Activated CD8-positive, alpha-beta T cell treated with anti-CD3 and anti-CD28 coated beads for 36 hours (primary cell): ENCODE measurements around the gene ATG2B. TPM values are rescaled to one million over a fixed set of nuclear protein-coding genes. Genes with fewer than 3 reads are reported as not detected.
A peak's percentile ranks its signal among the peaks of the same experiment; 100 is the strongest.

Experiments used
- ATAC-seq: fragments of 200-7000 bp; cut with Tn5 transposase; one replicate; pipeline ENCODE4 v1.10.0; 2021; ENCODE audit warnings: mild to moderate bottlenecking, moderate library complexity
- CTCF ChIA-PET: fragments of 350-600 bp; sonication (Branson Sonifier 250); formaldehyde crosslinking; loops from one replicate; lab custom pipeline; 2021; ENCODE audit warnings: antibody characterized with exemption; lab: Charles Lee
- POLR2A ChIA-PET: fragments of 350-600 bp; sonication (Branson Sonifier 250); formaldehyde crosslinking; loops from one replicate; lab custom pipeline; 2021; ENCODE audit warnings: antibody characterized with exemption; lab: Charles Lee
- DNase-seq: peaks from one replicate; pipeline ENCODE4 v3.0.0-alpha.2; 2020
- H3K27ac Mint-ChIP-seq: one replicate; pipeline ENCODE4 v1.8.0; 2021; ENCODE audit warnings: mild to moderate bottlenecking, mixed read lengths
- H3K27me3 Mint-ChIP-seq: one replicate; pipeline ENCODE4 v1.8.0; 2021; ENCODE audit warnings: mixed read lengths
- H3K36me3 Mint-ChIP-seq: one replicate; pipeline ENCODE4 v1.8.0; 2021; ENCODE audit warnings: low read depth, mixed read lengths
- H3K4me1 Mint-ChIP-seq: one replicate; pipeline ENCODE4 v1.8.0; 2021; ENCODE audit warnings: low read depth, mixed read lengths
- H3K4me3 Mint-ChIP-seq: one replicate; pipeline ENCODE4 v1.8.0; 2021; ENCODE audit warnings: mild to moderate bottlenecking, moderate library complexity, mixed read lengths
- H3K9me3 Mint-ChIP-seq: one replicate; pipeline ENCODE4 v1.8.0; 2021; ENCODE audit warnings: mixed read lengths
- CTCF ChIP-seq: fragments of 200-600 bp; IDR thresholded peaks from one replicate; pipeline ENCODE4 v1.8.0; 2022; ENCODE audit warnings: antibody characterized with exemption, mild to moderate bottlenecking
- intact Hi-C: fragments of 100-400 bp; cut with micrococcal nuclease; formaldehyde crosslinking; loops from one replicate; pipeline ENCODE4 v1.10.0; 2022
- total RNA-seq, 2 experiments: library from RNA; stranded (reverse); gene quantifications; one replicate each; pipeline ENCODE4 v1.2.3, GENCODE V29; 2021

The ATG2B gene
- total RNA-seq, 2 experiments from 2014 or later: 12.9 to 13.3 TPM

GRCh38 chr14:96391293-96392118 lies 28.4 kb upstream of the ATG2B start:
- intact Hi-C loops: loop anchor here (2.0 kb wide), 1 partner anchor 29 kb away; the partner anchor contains the start of genes ATG2B and GSKIP
- DNase-seq (peak; percentile 99), ATAC-seq (peak; percentile 97)
- peak overlapping the region; percentile 89 for H3K4me3 Mint-ChIP-seq
- POLR2A ChIA-PET: interaction anchor here (0.8 to 3.2 kb wide), 6 partner anchors 11 to 40 kb away, joined by 3 to 15 read pairs (median 4); partner anchors contain the start of genes ATG2B and GSKIP
- H3K27me3 Mint-ChIP-seq: peaks cover 9% of the 10 kb centered on the region
- H3K36me3 Mint-ChIP-seq: no peaks in the 10 kb centered on the region
- peak overlapping the region; percentile 87 for H3K27ac Mint-ChIP-seq
- CTCF ChIA-PET: interaction anchor here (1.3 kb wide), 1 partner anchor 10 kb away, joined by 7 read pairs; no protein-coding TSS in a partner anchor
- H3K4me1 Mint-ChIP-seq: peaks cover 6% of the 10 kb centered on the region
- no peak for TF ChIP-seq CTCF
- H3K9me3 Mint-ChIP-seq: no peaks in the 10 kb centered on the region

GRCh38 chr14:96390965-96391292 lies 27.8 kb upstream of the ATG2B start:
- H3K27ac Mint-ChIP-seq: peak overlapping the region; percentile 87
- TF ChIP-seq CTCF: no peak
- POLR2A ChIA-PET: interaction anchor here (0.8 to 3.2 kb wide), 6 partner anchors 10 to 39 kb away, joined by 3 to 15 read pairs (median 4); partner anchors contain the start of genes ATG2B and GSKIP
- intact Hi-C loops: no loop called here
- no peaks in the 10 kb centered on the region for H3K9me3 Mint-ChIP-seq
- H3K27me3 Mint-ChIP-seq: peaks cover 9% of the 10 kb centered on the region
- ATAC-seq (no peak), DNase-seq (no peak)
- peak overlapping the region; percentile 89 for H3K4me3 Mint-ChIP-seq
- peaks cover 6% of the 10 kb centered on the region for H3K4me1 Mint-ChIP-seq
- CTCF ChIA-PET: interaction anchor here (1.3 kb wide), 1 partner anchor 9 kb away, joined by 7 read pairs; no protein-coding TSS in a partner anchor
- H3K36me3 Mint-ChIP-seq: no peaks in the 10 kb centered on the region

- H3K4me3 Mint-ChIP-seq: no peak overlapping the region
- H3K27me3 Mint-ChIP-seq: peaks cover 2% of the 10 kb centered on the region
- no peak for ATAC-seq
- TF ChIP-seq CTCF: no peak
- intact Hi-C loops: no loop called here
- peaks cover 16% of the 10 kb centered on the region for H3K36me3 Mint-ChIP-seq
- no peak overlapping the region for H3K27ac Mint-ChIP-seq
- ChIA-PET CTCF (interaction anchor here (1.0 kb wide), 1 partner anchor 28 kb away, joined by 4 read pairs; no protein-coding TSS in a partner anchor), POLR2A (no interaction called here)
- no peaks in the 10 kb centered on the region for H3K9me3 Mint-ChIP-seq
- DNase-seq: no peak
- peaks cover 4% of the 10 kb centered on the region for H3K4me1 Mint-ChIP-seq
These were observed 22.2 kb upstream of the ATG2B start for GRCh38 chr14:96385385-96385784.

- Mint-ChIP-seq H3K27ac (no peak overlapping the region), H3K36me3 (peaks cover 16% of the 10 kb centered on the region), H3K27me3 (no peaks in the 10 kb centered on the region), H3K9me3 (no peaks in the 10 kb centered on the region), H3K4me1 (peaks cover 4% of the 10 kb centered on the region), H3K4me3 (no peak overlapping the region)
- intact Hi-C loops: no loop called here
- no peak for ATAC-seq
- ChIA-PET POLR2A (no interaction called here), CTCF (no interaction called here)
- no peak for DNase-seq
- TF ChIP-seq CTCF: no peak
These were observed 21.6 kb upstream of the ATG2B start for GRCh38 chr14:96384740-96385139.

DNA sequence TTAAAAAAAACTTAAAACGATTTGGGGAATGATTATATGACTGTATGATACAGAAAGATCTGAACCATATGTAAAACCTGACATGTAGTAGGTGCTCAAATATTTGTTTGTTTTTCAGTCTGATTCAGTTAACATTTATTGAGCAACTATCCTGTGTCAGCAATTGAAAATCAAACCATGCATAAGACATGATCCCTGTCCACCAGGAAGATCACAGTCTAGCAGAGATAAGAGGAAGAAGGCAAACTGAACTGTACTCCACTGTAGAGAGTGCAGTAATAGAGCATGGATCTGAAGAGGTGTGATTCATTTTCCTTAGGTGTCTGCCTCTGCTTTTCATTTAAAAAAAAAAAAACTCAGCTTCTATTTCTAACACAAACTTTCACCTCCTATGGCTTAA lies 20.9 kb upstream of the ATG2B start:
- POLR2A ChIA-PET: no interaction called here
- CTCF ChIA-PET: no interaction called here
- H3K9me3 Mint-ChIP-seq: no peaks in the 10 kb centered on the region
- no peaks in the 10 kb centered on the region for H3K27me3 Mint-ChIP-seq
- TF ChIP-seq CTCF: no peak
- H3K36me3 Mint-ChIP-seq: peaks cover 16% of the 10 kb centered on the region
- no peak overlapping the region for H3K27ac Mint-ChIP-seq
- H3K4me3 Mint-ChIP-seq: no peak overlapping the region
- ATAC-seq (no peak), DNase-seq (no peak)
- intact Hi-C loops: no loop called here
- peaks cover 4% of the 10 kb centered on the region for H3K4me1 Mint-ChIP-seq
